IPS-NIHi7 (cell line): ENCODE results near the gene RLBP1.

ENCODE experiments used
- DNase-seq: peaks from one replicate; pipeline ENCODE4 v3.0.0; 2012; ENCODE audit warnings: mixed read lengths; ENCODE audit errors: extremely low spot score

Gene RLBP1

GRCh38 chr15:89178307-89178977 lies 42.9 kb downstream of the RLBP1 start:
- no peak for DNase-seq

GRCh38 chr15:89177633-89178306 lies 43.6 kb downstream of the RLBP1 start:
- peak; percentile 68 for DNase-seq

GRCh38 chr15:89177116-89177515 lies 44.3 kb downstream of the RLBP1 start:
- no peak for DNase-seq

- no peak for DNase-seq
These were observed 45.7 kb downstream of the RLBP1 start for GRCh38 chr15:89175617-89176191.

GRCh38 chr15:89174476-89174875 lies 46.9 kb downstream of the RLBP1 start:
- no peak for DNase-seq

- DNase-seq = no peak
These were observed 48.5 kb downstream of the RLBP1 start for GRCh38 chr15:89172921-89173320.

- peak; percentile 82 for DNase-seq
These were observed 50.0 kb downstream of the RLBP1 start for GRCh38 chr15:89171136-89172072.

GRCh38 chr15:89170364-89170763 lies 51.0 kb downstream of the RLBP1 start:
- DNase-seq = no peak

GRCh38 chr15:89168316-89168833 lies 53.0 kb downstream of the RLBP1 start:
- DNase-seq = no peak

- peak; percentile 26 for DNase-seq
These were observed 53.9 kb downstream of the RLBP1 start for GRCh38 chr15:89167267-89168176.

GRCh38 chr15:89165677-89166076 lies 55.7 kb downstream of the RLBP1 start:
- DNase-seq = no peak

- no peak for DNase-seq
These were observed 56.6 kb downstream of the RLBP1 start for GRCh38 chr15:89164712-89165211.

GRCh38 chr15:89163271-89164055 lies 57.9 kb downstream of the RLBP1 start:
- DNase-seq = no peak

- DNase-seq = no peak
These were observed 59.7 kb downstream of the RLBP1 start for GRCh38 chr15:89161666-89162065.
